GM23248 (cell line): ENCODE results near the gene PLVAP.

Experiments
- EZH2 ChIP-seq: fragments of 200-600 bp; sonication (generic); IDR thresholded peaks from 2 replicates; pipeline ENCODE4 v1.6.1; 2018; ENCODE audit warnings: antibody characterized with exemption, mild to moderate bottlenecking; ENCODE audit not compliant: insufficient read depth, poor library complexity, severe bottlenecking
- EZH2phosphoT487 ChIP-seq: fragments of 200-600 bp; sonication (generic); IDR thresholded peaks from 2 replicates; pipeline ENCODE4 v1.6.1; 2018; ENCODE audit warnings: antibody characterized with exemption, moderate library complexity, mild to moderate bottlenecking, low read depth; ENCODE audit not compliant: insufficient read depth

- TF ChIP-seq EZH2 = no peak
- TF ChIP-seq EZH2phosphoT487 = no peak
Measured at GRCh38 chr19:17326595-17326966, 50.6 kb downstream of the PLVAP start.
